ENCODE results near the gene SERPINB5.

SERPINB5 gene

GRCh38 chr18:63464434-63464833 lies 12.3 kb upstream of the SERPINB5 start:
- Histone ChIP-seq H3K27me3 (no peaks in the 10 kb centered on the region), H3K27ac (no peak overlapping the region), H3K36me3 (no peaks in the 10 kb centered on the region), H3K4me1 (no peaks in the 10 kb centered on the region), H3K9me3 (no peaks in the 10 kb centered on the region), H4K20me1 (no peaks in the 10 kb centered on the region), H3K9ac (no peak overlapping the region), H3K4me2 (no peak overlapping the region), H3K4me3 (no peak overlapping the region)
- TF ChIP-seq Cebpa-rat (IDR thresholded peaks at IDR 0.05): no peak

- no peaks in the 10 kb centered on the region for H3K4me1 ChIP-seq
- no peak overlapping the region for H3K27ac ChIP-seq
- no peak overlapping the region for H3K9ac ChIP-seq
- no peaks in the 10 kb centered on the region for H3K27me3 ChIP-seq
- H3K9me3 ChIP-seq: no peaks in the 10 kb centered on the region
- TF ChIP-seq Cebpa-rat (IDR thresholded peaks at IDR 0.05): no peak
- H3K36me3 ChIP-seq: no peaks in the 10 kb centered on the region
- H3K4me2 ChIP-seq: no peak overlapping the region
- H3K4me3 ChIP-seq: no peak overlapping the region
- H4K20me1 ChIP-seq: no peaks in the 10 kb centered on the region
These were observed 11.7 kb upstream of the SERPINB5 start for GRCh38 chr18:63465059-63465458.

GRCh38 chr18:63467699-63468098 lies 9.1 kb upstream of the SERPINB5 start:
- H3K4me2 ChIP-seq: no peak overlapping the region
- H4K20me1 ChIP-seq: no peaks in the 10 kb centered on the region
- no peak overlapping the region for H3K27ac ChIP-seq
- no peaks in the 10 kb centered on the region for H3K36me3 ChIP-seq
- no peaks in the 10 kb centered on the region for H3K9me3 ChIP-seq
- H3K4me3 ChIP-seq: no peak overlapping the region
- H3K4me1 ChIP-seq: no peaks in the 10 kb centered on the region
- H3K27me3 ChIP-seq: no peaks in the 10 kb centered on the region
- no peak for TF ChIP-seq Cebpa-rat (IDR thresholded peaks at IDR 0.05)
- no peak overlapping the region for H3K9ac ChIP-seq

- Histone ChIP-seq H3K27ac (no peak overlapping the region), H3K27me3 (no peaks in the 10 kb centered on the region), H3K4me2 (no peak overlapping the region), H3K9me3 (no peaks in the 10 kb centered on the region), H4K20me1 (no peaks in the 10 kb centered on the region), H3K9ac (no peak overlapping the region), H3K4me1 (no peaks in the 10 kb centered on the region), H3K4me3 (no peak overlapping the region), H3K36me3 (no peaks in the 10 kb centered on the region)
- TF ChIP-seq Cebpa-rat (IDR thresholded peaks at IDR 0.05): no peak
These were observed 8.2 kb upstream of the SERPINB5 start for GRCh38 chr18:63468575-63468974.

- H3K36me3 ChIP-seq: no peaks in the 10 kb centered on the region
- no peak overlapping the region for H3K9ac ChIP-seq
- no peak overlapping the region for H3K4me3 ChIP-seq
- H3K27ac ChIP-seq: no peak overlapping the region
- no peaks in the 10 kb centered on the region for H3K27me3 ChIP-seq
- no peak for TF ChIP-seq Cebpa-rat (IDR thresholded peaks at IDR 0.05)
- no peaks in the 10 kb centered on the region for H3K9me3 ChIP-seq
- H3K4me2 ChIP-seq: no peak overlapping the region
- H4K20me1 ChIP-seq: no peaks in the 10 kb centered on the region
- H3K4me1 ChIP-seq: no peaks in the 10 kb centered on the region
These were observed 6.0 kb upstream of the SERPINB5 start for GRCh38 chr18:63470751-63471150.

GRCh38 chr18:63472380-63472779 lies 4.4 kb upstream of the SERPINB5 start:
- no peak overlapping the region for H3K4me3 ChIP-seq
- no peak overlapping the region for H3K4me2 ChIP-seq
- no peaks in the 10 kb centered on the region for H4K20me1 ChIP-seq
- H3K27ac ChIP-seq: no peak overlapping the region
- no peak overlapping the region for H3K9ac ChIP-seq
- H3K4me1 ChIP-seq: no peaks in the 10 kb centered on the region
- TF ChIP-seq Cebpa-rat (IDR thresholded peaks at IDR 0.05): no peak
- H3K36me3 ChIP-seq: no peaks in the 10 kb centered on the region
- no peaks in the 10 kb centered on the region for H3K27me3 ChIP-seq
- H3K9me3 ChIP-seq: no peaks in the 10 kb centered on the region

- Histone ChIP-seq H3K9me3 (no peaks in the 10 kb centered on the region), H4K20me1 (no peaks in the 10 kb centered on the region), H3K27ac (no peak overlapping the region), H3K4me3 (no peak overlapping the region), H3K27me3 (no peaks in the 10 kb centered on the region), H3K4me1 (no peaks in the 10 kb centered on the region), H3K36me3 (no peaks in the 10 kb centered on the region), H3K4me2 (no peak overlapping the region), H3K9ac (no peak overlapping the region)
- no peak for TF ChIP-seq Cebpa-rat (IDR thresholded peaks at IDR 0.05)
These were observed 442 bp downstream of the SERPINB5 start for GRCh38 chr18:63477200-63477599.

GRCh38 chr18:63477968-63478367 lies 1.2 kb downstream of the SERPINB5 start:
- no peak overlapping the region for H3K4me3 ChIP-seq
- no peaks in the 10 kb centered on the region for H4K20me1 ChIP-seq
- no peak overlapping the region for H3K9ac ChIP-seq
- no peaks in the 10 kb centered on the region for H3K9me3 ChIP-seq
- H3K4me1 ChIP-seq: no peaks in the 10 kb centered on the region
- H3K27ac ChIP-seq: no peak overlapping the region
- no peak overlapping the region for H3K4me2 ChIP-seq
- TF ChIP-seq Cebpa-rat (IDR thresholded peaks at IDR 0.05): no peak
- no peaks in the 10 kb centered on the region for H3K27me3 ChIP-seq
- H3K36me3 ChIP-seq: no peaks in the 10 kb centered on the region

- no peak overlapping the region for H3K4me2 ChIP-seq
- H3K27ac ChIP-seq: no peak overlapping the region
- H3K9me3 ChIP-seq: no peaks in the 10 kb centered on the region
- H4K20me1 ChIP-seq: no peaks in the 10 kb centered on the region
- no peak overlapping the region for H3K9ac ChIP-seq
- H3K36me3 ChIP-seq: no peaks in the 10 kb centered on the region
- H3K4me3 ChIP-seq: no peak overlapping the region
- no peaks in the 10 kb centered on the region for H3K27me3 ChIP-seq
- no peaks in the 10 kb centered on the region for H3K4me1 ChIP-seq
- no peak for TF ChIP-seq Cebpa-rat (IDR thresholded peaks at IDR 0.05)
These were observed 3.1 kb downstream of the SERPINB5 start for GRCh38 chr18:63479826-63480225.

- Histone ChIP-seq H3K27me3 (no peaks in the 10 kb centered on the region), H3K4me2 (no peak overlapping the region), H3K4me3 (no peak overlapping the region), H3K9me3 (no peaks in the 10 kb centered on the region), H4K20me1 (no peaks in the 10 kb centered on the region), H3K9ac (no peak overlapping the region), H3K36me3 (no peaks in the 10 kb centered on the region), H3K27ac (no peak overlapping the region), H3K4me1 (no peaks in the 10 kb centered on the region)
- TF ChIP-seq Cebpa-rat (IDR thresholded peaks at IDR 0.05): no peak
These were observed 3.7 kb downstream of the SERPINB5 start for GRCh38 chr18:63480476-63480875.

- H3K9me3 ChIP-seq: no peaks in the 10 kb centered on the region
- H3K4me1 ChIP-seq: no peaks in the 10 kb centered on the region
- no peak overlapping the region for H3K27ac ChIP-seq
- no peaks in the 10 kb centered on the region for H3K27me3 ChIP-seq
- no peak for TF ChIP-seq Cebpa-rat (IDR thresholded peaks at IDR 0.05)
- H4K20me1 ChIP-seq: no peaks in the 10 kb centered on the region
- no peak overlapping the region for H3K4me3 ChIP-seq
- no peaks in the 10 kb centered on the region for H3K36me3 ChIP-seq
- no peak overlapping the region for H3K4me2 ChIP-seq
- no peak overlapping the region for H3K9ac ChIP-seq
These were observed 4.2 kb downstream of the SERPINB5 start for GRCh38 chr18:63480915-63481314.
